HG02938 (cell line): Measurements from ENCODE around the gene CERS5.
"Not testable (repeated sequence)": the region's sequence is repeated elsewhere in the genome, so short reads cannot be mapped to it uniquely, and the experiment has no call there.

ENCODE experiments used
- ATAC-seq: cut with Tn5 transposase; IDR thresholded peaks from one replicate; pipeline ENCODE4 v1.9.1; 2021; ENCODE audit warnings: mild to moderate bottlenecking, moderate library complexity; ENCODE audit not compliant: unreplicated experiment

The CERS5 gene

DNA sequence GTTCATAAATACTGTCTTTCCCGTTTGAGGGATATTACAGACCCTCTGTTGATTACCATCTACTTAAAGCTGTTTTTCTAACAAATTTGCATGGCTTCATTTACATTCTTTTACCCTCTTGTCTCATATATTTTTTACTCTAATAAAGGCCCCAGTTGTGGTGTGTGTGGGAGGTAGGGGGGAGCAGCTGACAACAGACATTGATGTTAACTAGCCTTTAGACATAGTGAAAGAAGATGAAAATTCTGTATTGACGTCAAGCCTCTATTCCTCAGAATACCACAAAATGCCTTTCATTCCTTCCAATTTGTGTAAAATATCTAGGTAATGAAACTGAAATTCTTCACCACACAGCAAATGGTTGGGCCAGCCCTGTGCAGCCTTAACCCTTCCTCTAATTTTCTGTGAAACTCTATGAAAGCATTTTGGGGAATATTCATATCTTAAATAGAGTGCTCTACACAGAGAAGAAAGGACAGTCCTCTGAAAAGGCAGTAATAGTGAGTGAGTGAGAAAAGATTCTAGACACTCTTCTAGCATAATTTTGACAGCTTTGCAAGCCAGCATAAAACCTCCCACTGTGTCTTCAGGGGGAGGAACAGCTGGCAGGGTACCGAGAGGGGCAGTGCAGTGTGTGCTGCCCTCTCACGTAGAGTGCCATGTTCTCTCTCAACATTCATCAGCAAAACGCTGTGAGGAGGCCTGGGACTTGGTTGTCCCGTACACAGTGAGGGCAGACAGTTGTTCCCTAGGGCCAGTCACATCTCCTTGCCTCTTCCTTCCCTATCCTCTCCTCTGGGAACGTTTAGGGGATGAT is 20.1 kb upstream of the CERS5 start:
- ATAC-seq: peak; percentile 60

DNA sequence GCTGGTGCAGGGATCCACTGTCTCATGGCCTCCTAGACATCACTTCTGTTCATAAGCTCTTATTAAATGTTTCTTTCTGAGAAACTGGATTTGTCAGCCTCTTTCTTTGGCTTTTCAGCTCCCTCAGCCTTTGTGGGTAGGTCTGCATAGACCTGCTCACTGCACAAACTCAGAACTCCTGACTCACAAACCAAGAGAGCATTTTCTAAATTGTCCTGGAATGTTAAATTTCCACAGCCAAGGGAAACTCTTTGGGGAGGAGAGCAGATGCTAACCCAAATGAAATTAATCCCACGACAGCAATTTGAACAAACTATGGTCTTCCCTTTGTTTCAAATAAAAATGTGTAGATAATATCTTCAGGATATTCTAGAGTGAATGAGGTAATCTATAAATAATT is 19.5 kb upstream of the CERS5 start:
- ATAC-seq: no peak

DNA sequence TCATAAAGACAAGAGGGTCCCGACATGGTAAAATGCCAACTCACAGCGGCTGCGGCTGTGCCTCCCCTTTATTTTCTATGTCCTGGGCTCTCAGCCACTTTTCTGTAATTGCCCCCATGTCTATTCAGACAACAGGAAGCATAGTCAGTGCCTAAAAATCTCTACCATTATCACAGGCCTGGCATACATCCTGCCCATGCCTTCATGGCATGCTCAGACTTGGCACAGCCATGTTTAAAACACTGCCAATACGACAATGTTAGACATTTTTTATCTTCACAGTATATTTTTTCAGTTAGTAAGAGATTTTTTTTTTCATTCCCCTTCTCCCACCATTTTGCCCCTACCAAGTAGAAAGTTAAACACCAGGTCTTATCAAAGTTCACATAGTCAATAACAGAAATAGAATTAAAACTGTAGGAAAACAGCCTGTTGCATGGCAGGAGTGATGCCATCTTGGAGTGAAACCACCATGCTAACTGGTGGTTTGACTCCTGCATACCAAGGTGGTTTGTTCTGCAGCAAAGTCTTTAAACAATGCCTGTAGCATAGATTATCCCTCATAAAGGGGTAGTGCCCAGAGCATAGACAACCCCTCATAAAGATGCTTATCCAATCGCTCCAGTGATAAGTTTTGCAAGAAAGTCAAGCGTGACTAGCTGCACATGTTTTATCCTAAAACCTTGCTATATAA is 18.9 kb upstream of the CERS5 start:
- ATAC-seq: no peak

DNA sequence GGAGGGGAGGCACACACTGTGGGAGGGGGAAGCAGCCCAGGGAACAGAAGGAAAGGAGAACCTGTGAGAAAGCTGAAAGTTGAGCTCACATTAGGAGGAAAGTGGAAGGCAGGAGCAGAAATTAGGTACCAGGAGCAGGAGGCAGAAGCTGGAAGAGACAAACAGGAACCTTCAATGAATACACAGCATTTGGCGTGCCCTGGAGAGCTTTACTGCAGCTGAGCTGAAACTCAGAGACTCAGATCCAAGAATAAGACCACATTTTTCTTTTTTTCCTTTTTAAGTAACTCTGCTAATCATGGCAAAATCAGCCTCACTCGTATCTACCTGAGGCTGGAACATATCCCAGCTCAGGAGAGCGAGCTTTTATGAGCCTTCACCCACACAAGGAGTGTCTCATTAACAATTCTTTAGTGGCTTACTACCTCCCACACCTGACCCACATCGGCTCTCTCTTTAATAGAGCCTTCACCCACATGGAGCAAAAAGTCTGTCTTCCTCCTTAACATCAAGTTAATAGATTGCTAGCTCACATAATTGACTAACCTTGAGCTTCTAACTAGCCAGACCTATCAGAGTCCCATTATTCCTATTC is 18.2 kb upstream of the CERS5 start:
- no peak for ATAC-seq

DNA sequence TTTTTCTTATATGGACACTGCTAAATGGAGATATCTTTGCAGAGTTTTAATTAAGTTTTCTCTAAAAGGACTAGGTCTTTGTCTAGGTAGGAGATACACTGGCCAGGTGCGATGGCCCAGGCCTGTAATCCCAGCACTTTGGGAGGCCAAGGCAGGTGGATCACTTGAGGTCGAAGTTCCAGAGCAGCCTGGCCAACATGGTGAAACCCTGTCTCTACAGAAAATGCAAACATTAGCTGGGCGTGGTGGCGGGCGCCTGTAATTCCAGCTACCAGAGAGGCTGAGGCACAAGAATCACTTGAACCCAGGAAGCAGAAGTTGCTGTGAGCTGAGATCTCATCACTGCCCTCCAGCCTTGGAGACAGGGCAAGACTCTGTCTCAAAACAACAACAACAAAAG is 17.1 kb upstream of the CERS5 start:
- ATAC-seq: no peak

DNA sequence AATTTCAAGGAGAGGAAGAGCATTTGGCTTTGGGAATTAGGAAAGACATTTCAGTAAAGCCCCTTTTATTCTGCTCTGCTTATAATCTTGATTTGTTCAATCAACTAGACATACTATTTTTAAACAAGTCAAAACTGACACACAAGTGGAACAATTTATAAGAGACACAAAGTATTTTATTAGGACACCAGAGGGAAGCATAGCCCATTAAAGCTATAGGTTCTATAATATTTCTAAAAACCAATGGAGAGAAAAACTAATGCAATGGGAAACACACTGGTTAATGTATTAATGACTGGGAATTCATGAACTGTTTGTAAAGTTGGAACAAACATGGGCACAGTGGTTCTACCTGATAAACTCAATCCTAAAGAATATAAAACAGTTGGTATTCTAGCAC is 15.3 kb upstream of the CERS5 start:
- ATAC-seq: no peak

DNA sequence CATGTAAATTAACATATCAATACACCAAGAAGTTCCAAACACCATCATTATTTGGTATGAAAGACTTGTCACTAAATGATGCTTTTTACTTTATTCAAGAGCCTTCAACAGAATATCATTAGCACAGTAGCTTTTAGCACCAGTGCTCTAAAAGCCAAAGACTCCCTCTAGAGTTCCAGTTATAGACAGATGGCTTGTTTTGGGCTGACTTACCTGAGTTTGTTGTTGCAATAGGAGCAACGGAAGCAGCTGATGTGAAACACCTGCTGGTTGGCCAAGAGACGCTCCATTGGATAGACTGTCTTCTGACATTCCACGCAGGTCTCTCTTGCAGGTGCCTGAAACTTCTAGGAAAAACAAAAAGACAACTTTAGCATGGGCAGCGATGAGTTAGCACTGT is 14.5 kb upstream of the CERS5 start:
- no peak for ATAC-seq

GRCh38 chr12:50175716-50176026 is 8.5 kb upstream of the CERS5 start:
- ATAC-seq: no peak

DNA sequence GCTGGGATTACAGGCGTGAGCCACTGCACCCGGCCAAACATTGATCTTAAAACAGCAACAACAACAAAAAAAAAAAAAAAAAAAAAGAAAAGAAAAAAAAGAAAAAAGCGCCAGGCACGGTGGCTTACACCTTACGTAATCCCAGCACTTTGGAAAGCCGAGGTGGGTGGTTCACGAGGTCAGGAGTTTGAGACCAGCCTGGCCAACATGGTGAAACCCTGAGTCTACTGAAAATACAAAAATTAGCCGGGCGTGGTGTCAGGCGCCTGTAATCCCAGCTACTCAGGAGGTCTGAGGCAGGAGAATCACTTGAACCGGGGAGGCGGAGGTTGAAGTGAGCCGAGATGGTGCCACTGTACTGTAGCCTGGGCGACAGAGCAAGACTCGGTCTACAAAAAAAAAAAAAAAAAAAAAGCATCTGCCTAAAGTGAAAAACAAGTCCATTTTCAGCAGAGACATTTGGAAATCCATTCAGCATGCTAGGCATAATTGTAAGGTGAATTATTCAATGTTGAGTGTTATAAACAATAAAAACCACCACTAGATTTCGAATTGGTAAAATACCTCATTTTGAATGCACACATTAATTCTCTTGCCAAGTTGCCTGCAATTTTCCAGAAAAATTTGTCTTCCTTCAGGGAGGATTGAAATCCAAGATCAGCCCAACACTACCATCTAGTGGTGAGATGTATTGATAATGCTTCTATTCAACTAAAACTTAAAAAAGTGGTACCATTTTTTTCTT is 8.0 kb upstream of the CERS5 start:
- no peak for ATAC-seq

DNA sequence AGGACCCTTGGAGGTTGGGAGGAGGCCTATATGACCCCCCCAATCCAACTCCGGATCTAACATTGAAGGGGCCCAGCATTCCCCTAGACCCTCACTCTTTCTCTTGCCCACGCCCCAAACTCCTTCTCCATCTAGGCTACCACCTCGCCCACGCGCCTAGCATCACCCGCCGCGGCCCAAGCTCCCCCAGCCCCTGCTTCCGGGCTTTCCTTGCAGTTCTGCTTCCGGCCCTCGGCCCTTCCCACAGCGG is 445 bp downstream of the CERS5 start:
- peak; percentile 42 for ATAC-seq

- ATAC-seq: no peak
Observed at GRCh38 chr12:50164963-50165362, 2.2 kb downstream of the CERS5 start.

DNA sequence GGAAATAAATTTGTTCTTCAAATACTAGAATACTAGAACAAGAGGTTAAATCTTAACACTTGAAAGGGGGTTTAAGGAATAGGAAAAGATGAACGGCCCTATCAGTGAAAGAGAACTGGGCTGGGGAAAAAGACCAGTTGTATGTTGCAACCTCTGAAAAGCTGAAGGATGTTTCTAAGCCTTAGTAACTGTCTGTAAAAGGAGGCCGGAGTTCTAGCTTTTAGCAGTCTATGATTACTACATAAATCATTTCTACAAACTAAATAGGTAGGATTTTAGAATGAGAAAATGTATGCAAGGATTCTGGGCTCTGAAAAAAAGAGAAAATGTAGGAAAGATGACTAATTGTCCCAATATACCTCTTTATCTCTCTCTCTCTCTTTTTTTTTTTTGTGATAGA is 4.9 kb downstream of the CERS5 start:
- ATAC-seq: no peak

DNA sequence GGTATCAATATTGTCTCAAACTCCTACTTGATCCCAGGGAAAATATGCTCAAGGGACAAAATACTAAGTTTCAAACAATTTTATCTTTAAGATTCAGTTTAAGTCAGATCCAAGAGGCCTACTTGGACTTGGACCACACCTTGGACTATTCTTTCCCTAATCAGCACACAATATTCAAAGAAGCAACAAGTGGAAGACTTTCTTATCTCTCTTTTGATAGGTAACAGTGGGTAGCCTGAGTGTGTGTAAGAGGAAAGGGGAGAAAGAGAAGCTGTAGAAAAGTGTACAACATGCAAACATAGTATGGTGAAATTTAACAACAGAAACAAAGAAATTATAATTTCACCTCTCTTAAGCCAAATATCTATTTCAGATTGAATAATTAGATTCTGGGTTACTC is 6.5 kb downstream of the CERS5 start:
- no peak for ATAC-seq

- no peak for ATAC-seq
Observed at GRCh38 chr12:50157259-50157658, 9.9 kb downstream of the CERS5 start.

DNA sequence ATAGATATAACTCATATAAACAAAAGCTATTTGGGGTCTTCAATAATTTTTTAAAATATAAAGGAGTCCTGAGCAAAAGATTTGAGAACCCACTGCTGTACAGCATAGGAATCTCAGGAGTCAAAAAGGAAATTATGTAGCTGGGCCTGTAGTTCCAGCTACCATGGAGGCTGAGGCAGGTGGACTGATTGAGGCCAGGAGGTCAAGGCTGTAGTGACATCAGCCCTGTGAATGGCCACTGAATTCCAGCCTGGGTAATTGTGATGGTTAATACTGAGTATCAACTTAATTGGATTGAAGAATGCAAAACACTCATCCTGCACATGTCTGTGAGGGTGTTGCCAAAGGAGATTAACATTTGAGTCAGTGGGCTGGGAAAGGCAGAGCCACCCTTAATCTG is 10.5 kb downstream of the CERS5 start:
- ATAC-seq: no peak

- not testable (repeated sequence) for ATAC-seq
Observed at GRCh38 chr12:50154947-50155346, 12.2 kb downstream of the CERS5 start.

DNA sequence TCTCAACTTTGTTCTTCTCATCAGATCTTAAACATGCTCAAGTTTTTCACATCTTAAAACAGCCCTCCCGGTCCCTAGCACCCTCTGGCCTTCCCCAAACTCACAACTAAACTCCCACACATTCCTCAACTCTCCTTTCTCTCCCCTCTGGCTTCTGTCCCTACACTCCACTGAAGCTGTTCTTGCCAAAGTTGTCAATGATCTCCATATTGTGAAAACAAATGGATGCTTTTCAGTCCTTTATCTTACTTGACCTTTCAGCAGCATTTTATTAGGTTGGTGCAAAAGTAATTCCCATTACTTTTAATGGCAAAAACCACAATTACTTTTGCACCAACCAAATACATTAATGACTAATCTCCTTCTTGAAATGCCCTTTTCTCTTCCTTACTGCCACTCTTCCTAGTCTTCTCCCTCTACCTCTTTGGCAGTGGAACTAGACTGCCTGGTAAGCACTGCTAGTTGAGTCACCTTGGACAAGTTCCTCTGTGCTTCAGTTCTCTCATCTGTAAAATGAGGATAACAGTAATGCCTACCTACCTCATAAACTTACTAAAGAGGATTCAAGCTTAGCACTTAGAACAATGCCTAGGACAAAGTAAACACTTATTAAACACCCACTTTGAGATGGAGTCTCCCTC is 16.0 kb downstream of the CERS5 start:
- no peak for ATAC-seq

DNA sequence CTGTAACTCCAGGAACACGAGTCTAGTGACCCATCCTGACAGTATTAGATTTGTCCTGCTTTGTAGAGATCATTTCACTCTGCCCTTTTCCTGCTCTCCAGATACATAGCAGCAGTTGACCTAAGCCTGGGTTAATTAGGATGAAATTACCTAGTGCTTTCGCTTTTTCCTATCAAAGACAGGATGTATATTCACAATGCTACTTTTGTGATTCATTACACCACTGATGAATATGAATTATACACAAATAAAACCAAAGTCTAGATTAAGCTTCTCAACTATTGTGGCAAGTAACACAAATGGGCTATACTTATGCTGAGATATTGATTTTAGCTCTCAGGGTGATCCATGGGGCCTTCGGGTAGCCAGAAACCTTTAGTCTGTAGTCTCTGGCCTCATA is 17.9 kb downstream of the CERS5 start:
- no peak for ATAC-seq

GRCh38 chr12:50148011-50148410 is 19.2 kb downstream of the CERS5 start:
- ATAC-seq: not testable (repeated sequence)

GRCh38 chr12:50147281-50147680 is 19.9 kb downstream of the CERS5 start:
- ATAC-seq: no peak

DNA sequence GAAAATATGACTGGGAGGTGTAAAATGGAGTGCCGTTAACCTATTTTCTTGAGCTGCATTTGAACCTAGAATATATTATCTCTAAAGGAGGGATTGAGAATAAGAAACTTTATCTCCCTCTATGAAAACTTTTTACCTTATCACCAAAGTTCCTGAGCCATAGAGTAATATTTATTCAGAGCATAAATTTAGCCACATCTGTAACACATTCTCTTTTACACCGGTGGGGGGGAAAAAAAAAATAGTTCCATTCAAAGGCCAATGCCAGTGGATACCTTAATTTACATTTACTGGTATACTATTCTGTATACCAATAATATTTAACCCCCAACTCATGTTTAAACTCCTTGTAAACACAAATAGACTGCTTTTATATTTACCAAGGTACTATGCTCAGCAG is 21.7 kb downstream of the CERS5 start:
- no peak for ATAC-seq
